Endothelial cell of umbilical vein (primary cell): ENCODE measurements around the gene ELL2. TPM values are rescaled to one million over a fixed set of nuclear protein-coding genes. Genes with fewer than 3 reads are reported as not detected.

Experiments used
- Bru-seq: library from RNA; stranded (reverse); fragments of 400-500 nt; gene quantifications from one replicate; lab custom pipeline; 2021; lab: Mats Ljungman, UMichigan
- BruChase-seq, 2 experiments: library from RNA; stranded (reverse); fragments of 400-500 nt; gene quantifications; one replicate each; lab custom pipeline; 2021; lab: Mats Ljungman, UMichigan
- BruUV-seq: library from RNA; stranded (reverse); fragments of 400-500 nt; replicated peaks from 2 replicates; lab custom pipeline; 2021; lab: Mats Ljungman, UMichigan
- CTCF ChIA-PET: fragments of 300-600, 350-600 bp; sonication (Branson Sonifier 250); formaldehyde crosslinking; loops from one replicate; lab custom pipeline; 2021; ENCODE audit warnings: antibody characterized with exemption, inconsistent platforms; lab: Charles Lee
- POLR2A ChIA-PET: fragments of 300-600, 350-600 bp; sonication (Branson Sonifier 250); formaldehyde crosslinking; loops from one replicate; lab custom pipeline; 2021; ENCODE audit warnings: antibody characterized with exemption, inconsistent platforms; lab: Charles Lee
- DNase-seq: peaks from one replicate; pipeline ENCODE4 v3.0.0-alpha.2; 2011; ENCODE audit warnings: low read depth, low spot score
- FAIRE-seq: peaks from 2 replicates; lab custom pipeline; 2011; peaks lifted over from hg19 to GRCh38; lab: Jason Lieb, UNC
- H2AFZ ChIP-seq: 2 replicates; pipeline ENCODE4 v1.6.0; 2012; ENCODE audit warnings: low read depth, low read length, control low read depth, inconsistent platforms
- H3K27ac ChIP-seq: 2 replicates; pipeline ENCODE4 v1.5.1; 2011; ENCODE audit warnings: low read depth, mild to moderate bottlenecking, control low read depth, low read length, moderate library complexity; ENCODE audit not compliant: insufficient read depth
- H3K27me3 ChIP-seq, 2 experiments: 2 replicates each; pipeline versions ENCODE4 v1.6.0 to v1.6.1; 2011; ENCODE audit warnings: low read length in 2 of 2, mixed read lengths in 1 of 2; ENCODE audit not compliant: control insufficient read depth in 2 of 2, insufficient read depth in 2 of 2
- H3K36me3 ChIP-seq, 2 experiments: 2 replicates in 1 of 2; 3 replicates in 1 of 2; pipeline ENCODE4 v1.5.1; 2011; ENCODE audit warnings: low read length in 2 of 2, mild to moderate bottlenecking in 1 of 2, moderate library complexity in 1 of 2; ENCODE audit not compliant: control insufficient read depth in 2 of 2, insufficient read depth in 2 of 2; ENCODE audit errors: extremely low read depth in 1 of 2
- H3K4me1 ChIP-seq: 3 replicates; pipeline ENCODE4 v1.5.1; 2011; ENCODE audit warnings: mild to moderate bottlenecking, low read length; ENCODE audit not compliant: control insufficient read depth, insufficient read depth; ENCODE audit errors: extremely low read depth
- H3K4me2 ChIP-seq: 2 replicates; pipeline ENCODE4 v1.6.1; 2011; ENCODE audit warnings: low read length, control low read depth, mixed read lengths; ENCODE audit not compliant: insufficient read depth
- H3K4me3 ChIP-seq, 3 experiments: fragments of 200-600 bp in 1 of 3; sonication (generic), shearing (Covaris generic) in 1 of 3; replicated peaks in 1 of 3; 2 replicates each; pipeline ENCODE4 v1.5.1; 2011 to 2016; ENCODE audit warnings: control low read depth in 3 of 3, low read length in 3 of 3, mild to moderate bottlenecking in 2 of 3, inconsistent platforms in 1 of 3, low read depth in 1 of 3, moderate library complexity in 1 of 3; ENCODE audit not compliant: insufficient read depth in 1 of 3
- H3K79me2 ChIP-seq: 2 replicates; pipeline ENCODE4 v1.6.0; 2012; ENCODE audit warnings: low read length, inconsistent platforms; ENCODE audit not compliant: control insufficient read depth, insufficient read depth
- H3K9ac ChIP-seq: replicated peaks from 2 replicates; pipeline ENCODE3; 2011; ENCODE audit warnings: low read length, control low read depth; ENCODE audit not compliant: insufficient read depth; ENCODE audit errors: extremely low read depth
- H3K9me1 ChIP-seq: replicated peaks from 3 replicates; pipeline ENCODE4 v1.6.0; 2011; ENCODE audit warnings: mild to moderate bottlenecking, low read length; ENCODE audit not compliant: control insufficient read depth, insufficient read depth; ENCODE audit errors: extremely low read depth
- H3K9me3 ChIP-seq: replicated peaks from 2 replicates; pipeline ENCODE4 v1.5.1; 2012; ENCODE audit warnings: low read length, inconsistent platforms; ENCODE audit not compliant: control insufficient read depth, insufficient read depth
- H4K20me1 ChIP-seq: replicated peaks from 2 replicates; pipeline ENCODE3; 2011; ENCODE audit warnings: mild to moderate bottlenecking, low read length; ENCODE audit not compliant: control insufficient read depth, insufficient read depth; ENCODE audit errors: extremely low read depth
- EZH2 ChIP-seq: IDR thresholded peaks from 2 replicates; pipeline ENCODE4 v1.6.1; 2012; ENCODE audit warnings: borderline replicate concordance, low read depth, mild to moderate bottlenecking, moderate library complexity, low read length, inconsistent platforms; ENCODE audit not compliant: severe bottlenecking
- FOS ChIP-seq: IDR thresholded peaks from 2 replicates; pipeline ENCODE4 v1.6.1; 2011; ENCODE audit warnings: mild to moderate bottlenecking, low read length, moderate library complexity, borderline replicate concordance; ENCODE audit not compliant: insufficient read depth
- GATA2 ChIP-seq: IDR thresholded peaks from 2 replicates; pipeline ENCODE4 v1.7.0; 2011; ENCODE audit warnings: low read depth, mild to moderate bottlenecking, moderate library complexity, mixed read lengths, low read length; ENCODE audit not compliant: insufficient read length, insufficient read depth
- JUN ChIP-seq: IDR thresholded peaks from 2 replicates; pipeline ENCODE4 v1.6.1; 2011; ENCODE audit warnings: borderline replicate concordance, low read depth; ENCODE audit not compliant: insufficient read length, insufficient read depth
- MYC ChIP-seq: IDR thresholded peaks from one replicate; pipeline ENCODE4 v1.6.1; 2011; ENCODE audit warnings: mild to moderate bottlenecking, low read depth, low read length
- POLR2A ChIP-seq: IDR thresholded peaks from 2 replicates; pipeline ENCODE4 v1.6.1; 2012; ENCODE audit warnings: low read depth, mild to moderate bottlenecking, control low read depth, low read length
- POLR2AphosphoS5 ChIP-seq: IDR thresholded peaks from 2 replicates; pipeline ENCODE4 v1.6.1; 2012; ENCODE audit warnings: low read depth, mild to moderate bottlenecking, control low read depth, low read length, moderate library complexity; ENCODE audit not compliant: insufficient read depth
- dilution Hi-C: fragments of 300-500 bp; cut with MboI; formaldehyde crosslinking; loops from one replicate; pipeline ENCODE4 v1.15.0; 2019; ENCODE audit warnings: low sequenced_read_pairs; ENCODE audit not compliant: extremely low pct_ligation_motif_present
- intact Hi-C: fragments of 100-400 bp; cut with micrococcal nuclease; formaldehyde crosslinking; loops from one replicate; pipeline ENCODE4 v1.10.0; 2022
- long read RNA-seq: library from polyadenylated mRNA; stranded (forward); transcript quantifications from one replicate; pipeline ENCODE4 v2.0.0, GENCODE V29; 2021
- polyA minus RNA-seq, 3 experiments: library from RNA; depleted of rRNA, polyadenylated mRNA; stranded (reverse); fragments of >200 nt; gene quantifications; 1 replicate in 1 of 3; 2 replicates in 2 of 3; pipeline ENCODE4 v1.2.3, GENCODE V29; 2011
- polyA plus RNA-seq, 4 experiments: library from polyadenylated mRNA; depleted of rRNA in 3 of 4; stranded (reverse) in 3 of 4; unstranded in 1 of 4; fragments of >200 nt; gene quantifications; 2 replicates each; pipeline versions ENCODE4 v1.2.1 to v1.2.3, GENCODE V29; 2011 to 2012; ENCODE audit warnings: missing spikeins in 1 of 4
- total RNA-seq: library from RNA; stranded (reverse); gene quantifications from 2 replicates; pipeline ENCODE4 v1.2.3, GENCODE V29; 2021
- TF ChIP-seq, protein P1 (sequence below): IDR thresholded peaks from 2 replicates; pipeline ENCODE4 v1.6.1; 2011; ENCODE audit not compliant: insufficient read depth, insufficient read length
- TF ChIP-seq, protein P2 (sequence below), 2 donors: IDR thresholded peaks; 1 replicate in 1 of 2; 2 replicates in 1 of 2; pipeline ENCODE4 v1.5.1; 2011; ENCODE audit warnings: low read length in 2 of 2, mild to moderate bottlenecking in 2 of 2, moderate library complexity in 2 of 2, control low read depth in 1 of 2, inconsistent platforms in 1 of 2, low read depth in 1 of 2; ENCODE audit not compliant: insufficient read depth in 1 of 2; ENCODE audit errors: extremely low read depth in 1 of 2

ELL2 gene
- total RNA-seq (26.0 and 39.8 TPM in 2 replicates), polyA plus RNA-seq (6.1 and 6.8 TPM in 2 replicates), polyA minus RNA-seq (24.6 and 41.9 TPM in 2 replicates), Bru-seq, nascent RNA (percentile 85 among the genes with signal in this experiment), BruChase-seq, experiment 1, labeled RNA remaining after a 6-hour chase (percentile 80 among the genes with signal in this experiment), BruChase-seq, experiment 2, labeled RNA remaining after a 2-hour chase (percentile 82 among the genes with signal in this experiment)
- 7.3 and 7.9 TPM in 2 replicates for polyA plus RNA-seq (2011; cell fraction: cytosol; rRNA removed)
- polyA plus RNA-seq (2011; cell fraction: nucleus; rRNA removed): 27.6 and 29.9 TPM in 2 replicates
- 22.1 and 32.9 TPM in 2 replicates for polyA plus RNA-seq (2012)
- 23.9 TPM for polyA minus RNA-seq (2011; cell fraction: cytosol; rRNA and poly(A)+ RNA removed)
- 144 and 209 TPM in 2 replicates for polyA minus RNA-seq (2011; cell fraction: nucleus; rRNA and poly(A)+ RNA removed)
- long read RNA-seq, full-length matches to known transcripts: 5 of 15 reads
- long read RNA-seq, partial matches to known transcripts: 2 of 15 reads
- long read RNA-seq, other reads (novel, unspliced or antisense): 8 of 15 reads

DNA sequence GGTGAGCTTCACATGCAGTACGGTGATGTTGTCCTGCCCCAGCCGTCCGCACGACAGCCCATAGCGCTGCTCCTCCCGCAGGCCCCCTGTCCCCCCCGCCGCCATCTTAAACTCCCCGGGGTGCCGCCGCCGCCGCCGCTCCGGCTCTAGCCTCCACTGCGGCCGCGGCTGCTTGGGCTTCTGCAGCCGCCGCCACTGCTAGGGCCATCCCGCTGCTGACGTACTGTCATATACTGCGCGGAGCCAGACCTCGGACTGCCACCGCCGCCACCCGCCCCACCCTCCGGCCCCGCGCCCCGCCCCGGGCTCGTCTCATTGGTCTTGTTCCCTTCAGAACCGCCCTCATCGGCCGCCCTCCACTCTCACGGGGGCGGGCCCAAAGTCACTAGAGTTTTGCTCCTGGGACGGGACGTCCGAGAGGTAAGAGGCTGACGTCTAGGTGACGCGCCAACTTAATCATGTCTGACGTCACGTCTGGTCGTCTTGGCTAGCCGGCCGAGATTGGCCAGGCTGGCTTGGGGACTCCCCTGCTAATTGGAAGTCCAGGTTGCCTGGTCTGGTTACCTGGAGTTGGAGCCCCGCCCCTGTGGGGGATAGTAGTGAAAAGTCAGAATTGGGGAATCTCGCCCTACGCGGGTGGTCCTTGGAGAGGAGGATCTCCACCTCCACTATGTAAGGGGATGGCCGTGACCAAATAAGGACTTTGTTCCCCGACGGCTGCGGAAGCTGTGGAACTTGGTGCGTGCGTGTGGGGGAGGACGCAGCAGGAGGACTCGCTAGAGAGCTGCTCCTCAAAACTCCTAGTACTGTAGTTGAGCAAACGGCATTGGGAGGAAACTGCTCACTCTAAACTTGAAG is at the start of gene ELL2:
TSS of gene ELL2 (minus strand) at position 235 of the 858 bp plus-strand sequence. CDS start at position 105, 130 bp downstream.
- CTCF ChIA-PET: interaction anchor here (0.7 to 7.0 kb wide), 18 partner anchors 12 to 383 kb away, joined by 3 to 107 read pairs (median 4); partner anchors contain the start of gene RFESD
- intact Hi-C loops: loop anchor here (1.0 to 5.0 kb wide), 8 partner anchors 101 to 445 kb away; partner anchors contain the start of genes RFESD and RHOBTB3
- H3K36me3 ChIP-seq: no peaks in the 10 kb centered on the region
- no peaks in the 10 kb centered on the region for H3K27me3 ChIP-seq
- no peaks in the 10 kb centered on the region for H3K9me3 ChIP-seq
- FAIRE-seq: peak; percentile 89
- H3K27ac ChIP-seq: peak within 1 kb of the TSS; percentile 88
- DNase-seq: peak; percentile 98
- POLR2A ChIA-PET: interaction anchor here (0.6 kb wide), 1 partner anchor 88 kb away, joined by 9 read pairs; no protein-coding TSS in a partner anchor
- H3K4me1 ChIP-seq: peaks cover 12% of the 10 kb centered on the region
- dilution Hi-C loops: loop anchor here (25.0 kb wide), 1 partner anchor 375 kb away; no protein-coding TSS in a partner anchor
- H3K4me3 ChIP-seq: peak within 1 kb of the TSS; percentile 66 to 94 (median 79)
- H2AFZ ChIP-seq: peak within 1 kb of the TSS; percentile 94
- no peaks in the 10 kb centered on the region for H4K20me1 ChIP-seq
- H3K4me2 ChIP-seq: peak within 1 kb of the TSS; percentile 74
- TF ChIP-seq GATA2 (no peak), MYC (no peak), POLR2AphosphoS5 (peak; percentile 62), FOS (no peak), POLR2A (peak; percentile 68), EZH2 (no peak), JUN (peak; percentile 66)
- TF ChIP-seq, protein P1, sequence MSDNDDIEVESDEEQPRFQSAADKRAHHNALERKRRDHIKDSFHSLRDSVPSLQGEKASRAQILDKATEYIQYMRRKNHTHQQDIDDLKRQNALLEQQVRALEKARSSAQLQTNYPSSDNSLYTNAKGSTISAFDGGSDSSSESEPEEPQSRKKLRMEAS: no peak
- TF ChIP-seq, protein P2, sequence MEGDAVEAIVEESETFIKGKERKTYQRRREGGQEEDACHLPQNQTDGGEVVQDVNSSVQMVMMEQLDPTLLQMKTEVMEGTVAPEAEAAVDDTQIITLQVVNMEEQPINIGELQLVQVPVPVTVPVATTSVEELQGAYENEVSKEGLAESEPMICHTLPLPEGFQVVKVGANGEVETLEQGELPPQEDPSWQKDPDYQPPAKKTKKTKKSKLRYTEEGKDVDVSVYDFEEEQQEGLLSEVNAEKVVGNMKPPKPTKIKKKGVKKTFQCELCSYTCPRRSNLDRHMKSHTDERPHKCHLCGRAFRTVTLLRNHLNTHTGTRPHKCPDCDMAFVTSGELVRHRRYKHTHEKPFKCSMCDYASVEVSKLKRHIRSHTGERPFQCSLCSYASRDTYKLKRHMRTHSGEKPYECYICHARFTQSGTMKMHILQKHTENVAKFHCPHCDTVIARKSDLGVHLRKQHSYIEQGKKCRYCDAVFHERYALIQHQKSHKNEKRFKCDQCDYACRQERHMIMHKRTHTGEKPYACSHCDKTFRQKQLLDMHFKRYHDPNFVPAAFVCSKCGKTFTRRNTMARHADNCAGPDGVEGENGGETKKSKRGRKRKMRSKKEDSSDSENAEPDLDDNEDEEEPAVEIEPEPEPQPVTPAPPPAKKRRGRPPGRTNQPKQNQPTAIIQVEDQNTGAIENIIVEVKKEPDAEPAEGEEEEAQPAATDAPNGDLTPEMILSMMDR (IDR thresholded peaks at IDR 0.05; ENCODE audit: extremely low read depth in 1 of 2, insufficient read depth in 1 of 2, low read depth in 1 of 2, low read length in 2 of 2): no peak
- H3K9ac ChIP-seq: peak within 1 kb of the TSS; percentile 92
- H3K9me1 ChIP-seq: no peaks in the 10 kb centered on the region
- no TSS peak for BruUV-seq
- H3K79me2 ChIP-seq: peaks cover 38% of the 10 kb centered on the region
